Gastroesophageal sphincter (tissue), 3 donors: ENCODE results near the gene GPX7.

Source experiments
- CTCF ChIP-seq, 4 experiments: fragments of 200-600 bp in 2 of 4; fragments of 450-650 bp in 2 of 4; sonication (generic) in 1 of 4; IDR thresholded peaks; one replicate each; pipeline ENCODE4 v1.5.1; 2017 to 2019; ENCODE audit warnings: antibody characterized with exemption in 4 of 4, mild to moderate bottlenecking in 2 of 4, moderate library complexity in 2 of 4
- POLR2A ChIP-seq, 2 donors: fragments of 450-650 bp; IDR thresholded peaks; one replicate each; pipeline ENCODE4 v1.6.1; 2017; ENCODE audit warnings: antibody characterized with exemption in 2 of 2, mild to moderate bottlenecking in 2 of 2, moderate library complexity in 1 of 2

- TF ChIP-seq POLR2A (IDR thresholded peaks at IDR 0.05) = no peak
- no peak for TF ChIP-seq CTCF (IDR thresholded peaks at IDR 0.05)
Measured at GRCh38 chr1:52559875-52560274, 42.3 kb upstream of the GPX7 start.
